ENCODE measurements around the gene GID8. TPM values are rescaled to one million over a fixed set of nuclear protein-coding genes. Genes with fewer than 3 reads are reported as not detected.

The GID8 gene
- total and polyA plus RNA-seq, 9 of the 15 experiments (the other 6 are each of a cell fraction or from before 2014, with no cell fraction given): 7.5 to 31.6 (median 22.2) TPM

GRCh38 chr20:62925420-62926228, 12.3 kb upstream of the GID8 start (continued):
- TF ChIP-seq E2F8 (IDR thresholded peaks at IDR 0.05; ENCODE audit: low read depth, partially characterized antibody) (no peak), PCBP1 (IDR thresholded peaks at IDR 0.05; ENCODE audit: low read depth, low read length, poor library complexity, severe bottlenecking) (peak; percentile 22), ZKSCAN8 (CRISPR knock-in tag; IDR thresholded peaks at IDR 0.05) (no peak), FOXA1 (IDR thresholded peaks at IDR 0.05; ENCODE audit: borderline replicate concordance) (no peak), TCFL5 (CRISPR knock-in tag; conservative IDR thresholded peaks at IDR 0.05) (no peak), SAFB (IDR thresholded peaks at IDR 0.05; ENCODE audit: borderline replicate concordance, low read depth, low read length) (no peak), RREB1 (CRISPR knock-in tag; IDR thresholded peaks at IDR 0.05) (no peak), NCOA4 (IDR thresholded peaks at IDR 0.05; ENCODE audit: partially characterized antibody) (no peak), POLR2A (conservative IDR thresholded peaks at IDR 0.05) (no peak), REST (IDR thresholded peaks at IDR 0.05; ENCODE audit: borderline replicate concordance) (no peak), REST (CRISPR knock-in tag; IDR thresholded peaks at IDR 0.05; ENCODE audit: low read depth) (no peak)
